GM21529 (cell line): ENCODE results near the gene RASD1.
"Not testable (repeated sequence)": the region's sequence is repeated elsewhere in the genome, so short reads cannot be mapped to it uniquely, and the experiment has no call there.

Source experiments
- ATAC-seq: cut with Tn5 transposase; IDR thresholded peaks from one replicate; pipeline ENCODE4 v1.9.1; 2021; ENCODE audit not compliant: unreplicated experiment

The RASD1 gene

DNA sequence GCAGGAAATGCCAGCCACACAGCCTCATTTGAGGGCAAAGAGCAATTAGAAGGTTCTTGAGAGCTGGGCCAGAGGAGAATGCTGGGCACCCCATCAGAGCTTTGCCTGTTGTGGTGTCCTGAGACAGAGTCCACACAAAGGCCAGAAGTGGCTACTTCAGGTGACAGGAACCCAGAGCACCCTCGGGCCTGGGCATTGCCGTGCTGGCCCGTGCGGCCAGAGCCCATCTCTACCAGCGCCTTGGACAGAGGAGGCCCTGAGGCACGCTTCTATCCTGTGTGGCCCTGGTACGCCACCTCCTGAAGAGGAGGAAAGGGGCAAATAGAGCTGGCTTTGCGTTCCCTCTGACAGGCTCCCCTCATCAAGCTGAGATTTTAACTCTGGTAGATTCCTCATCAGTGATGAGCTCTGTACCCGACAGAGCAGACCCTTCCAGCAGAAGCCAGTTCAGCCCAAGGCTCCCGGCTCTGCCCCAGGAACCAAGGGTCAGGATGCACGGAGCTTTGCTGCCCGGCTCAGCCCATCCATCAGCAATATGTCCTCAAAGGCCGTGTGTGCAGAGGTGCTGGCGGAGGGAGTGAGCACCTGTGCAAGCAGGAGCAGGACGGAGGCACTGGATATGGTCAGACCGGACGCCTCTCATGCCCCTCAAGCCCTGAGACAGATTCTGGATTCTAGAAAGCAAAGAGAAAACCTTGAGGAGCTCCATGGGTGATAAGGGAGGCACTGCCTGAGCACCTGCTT, 3.4 kb upstream of the RASD1 start:
- no peak for ATAC-seq

GRCh38 chr17:17498606-17499301, 2.6 kb upstream of the RASD1 start:
- no peak for ATAC-seq

DNA sequence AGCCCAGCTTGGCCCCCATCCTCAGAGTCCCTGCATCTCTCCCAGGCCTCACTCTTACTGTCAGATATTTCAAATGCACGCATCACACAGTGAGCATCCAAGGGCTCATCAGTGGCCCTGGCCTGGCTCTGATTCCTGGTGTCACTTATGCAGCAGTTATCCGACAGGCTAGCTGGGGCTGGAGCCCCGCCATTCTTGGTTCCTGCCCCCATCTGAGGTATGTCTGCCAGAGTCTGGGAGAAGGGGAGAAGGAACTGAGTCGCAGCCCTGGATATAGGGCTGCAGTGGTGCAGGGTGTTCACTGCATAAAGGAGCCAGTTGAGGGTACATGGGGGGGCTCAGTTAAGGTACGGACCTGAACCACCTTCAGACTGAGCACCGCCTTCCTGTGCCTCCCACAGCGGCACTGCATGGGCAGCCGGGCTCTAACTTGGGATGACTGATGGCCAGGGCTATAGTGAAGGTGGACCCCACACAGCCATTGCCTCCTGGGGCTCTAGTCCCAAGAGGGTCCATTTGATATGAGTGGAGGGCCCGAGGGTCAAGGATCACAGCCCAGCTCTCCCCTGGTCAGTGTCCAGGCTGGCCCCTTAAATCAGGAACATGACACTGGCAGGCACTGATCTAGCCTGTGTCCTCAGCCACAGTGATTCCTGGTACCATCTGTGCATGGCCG, 1.8 kb upstream of the RASD1 start:
- ATAC-seq: no peak

DNA sequence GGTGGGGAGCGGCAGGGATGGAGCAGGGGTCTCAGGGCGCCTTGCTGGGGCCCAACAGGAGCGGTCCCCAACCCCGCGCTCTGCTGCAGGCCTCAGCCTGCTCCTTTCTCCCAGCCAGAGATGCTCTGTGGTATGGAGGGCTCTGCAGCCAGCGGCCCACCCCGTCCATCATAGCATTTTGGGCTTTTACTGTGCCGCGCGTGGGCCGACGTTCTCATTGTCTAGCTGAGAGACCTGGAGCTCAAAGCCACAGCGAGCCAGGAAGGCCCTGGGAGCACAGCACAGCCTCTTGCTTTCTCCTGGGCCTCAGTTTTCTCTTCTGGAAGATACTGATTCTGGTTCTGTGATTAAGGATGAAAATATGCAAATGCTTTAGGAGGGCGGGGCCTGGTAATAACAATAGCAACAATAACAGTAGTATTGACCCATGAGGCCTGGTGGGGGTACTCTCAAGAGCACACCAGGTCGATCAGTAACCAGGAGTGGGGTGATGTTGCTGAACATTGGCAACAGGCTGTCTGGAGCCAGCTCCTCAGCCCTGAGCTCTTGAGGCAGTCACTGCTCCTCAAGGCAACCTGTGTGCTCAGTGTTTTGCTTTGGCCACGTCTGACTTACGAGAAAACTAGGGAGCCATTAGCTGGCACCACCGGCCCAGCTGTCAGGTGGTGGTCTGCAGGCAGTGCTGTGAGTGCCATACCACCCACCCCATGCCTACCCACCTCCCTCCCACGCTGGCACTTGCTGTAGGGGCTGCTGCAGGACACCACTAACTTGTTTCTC, 1.1 kb upstream of the RASD1 start:
- peak; percentile 15 for ATAC-seq

GRCh38 chr17:17495536-17496188, 533 bp downstream of the RASD1 start:
- peak; percentile 10 for ATAC-seq

DNA sequence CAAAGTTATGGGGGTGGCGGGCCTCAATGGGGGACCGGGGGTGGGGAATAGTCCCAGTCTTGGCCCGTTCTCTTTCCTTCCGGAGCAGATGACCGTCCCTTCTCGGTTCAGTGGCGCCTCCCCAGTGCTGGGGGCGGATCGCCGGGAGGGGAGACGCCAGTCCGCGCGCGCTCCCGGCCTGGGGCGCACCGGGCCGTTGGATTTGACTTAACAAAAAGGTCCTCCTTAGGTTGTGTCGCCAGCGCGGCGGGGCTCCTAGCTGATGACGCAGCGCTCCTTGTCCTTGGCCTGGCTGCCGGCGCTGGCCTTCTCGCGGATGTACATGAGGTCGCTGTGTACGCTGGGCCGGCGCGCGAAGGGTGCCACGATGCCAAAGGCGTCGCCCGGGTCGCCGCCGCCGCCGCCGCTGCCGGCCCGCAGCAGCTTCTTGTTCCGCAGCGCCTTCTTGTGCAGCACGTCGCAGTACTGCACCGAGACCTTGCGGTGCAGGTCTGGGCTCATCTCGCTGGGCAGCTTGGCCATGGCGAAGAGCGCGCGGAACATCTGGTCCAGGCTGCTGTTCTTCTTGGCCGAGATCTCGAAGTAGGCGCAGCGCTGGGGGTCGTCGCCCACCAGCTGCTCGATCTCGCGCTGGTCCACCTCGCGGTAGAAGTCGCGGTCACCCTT, 1.2 kb downstream of the RASD1 start:
- ATAC-seq: no peak

- ATAC-seq: no peak
Observed at GRCh38 chr17:17494499-17494869, 1.7 kb downstream of the RASD1 start.

DNA sequence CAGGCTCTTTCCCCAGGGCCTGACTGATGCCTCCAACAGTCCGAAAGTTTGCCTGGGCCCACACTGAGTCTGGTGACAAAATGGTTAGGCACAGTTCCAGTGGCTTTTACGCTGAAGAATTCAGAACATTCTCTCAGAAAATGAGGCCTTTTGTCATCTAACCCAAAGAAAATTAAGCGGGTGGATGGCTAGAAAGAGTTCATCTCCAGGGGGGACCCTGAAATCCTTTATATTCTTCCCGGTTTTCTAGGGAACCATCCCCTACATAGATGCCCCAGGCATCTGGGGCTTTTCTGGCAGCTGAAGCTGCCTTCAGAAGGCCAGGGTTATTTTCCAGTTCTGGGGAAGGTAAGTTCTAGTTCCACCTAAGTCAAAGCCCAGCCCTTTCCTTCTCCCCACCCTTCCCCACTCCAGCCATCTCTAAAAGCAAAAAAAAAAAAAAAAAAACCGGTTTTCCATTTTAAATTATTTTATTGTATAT, 2.2 kb downstream of the RASD1 start:
- ATAC-seq: no peak

GRCh38 chr17:17493249-17493985, 2.8 kb downstream of the RASD1 start:
- no peak for ATAC-seq

GRCh38 chr17:17492571-17492970, 3.6 kb downstream of the RASD1 start:
- no peak for ATAC-seq

GRCh38 chr17:17492085-17492484, 4.1 kb downstream of the RASD1 start:
- ATAC-seq: no peak

GRCh38 chr17:17491546-17491988, 4.6 kb downstream of the RASD1 start:
- ATAC-seq: no peak

GRCh38 chr17:17491031-17491471, 5.1 kb downstream of the RASD1 start:
- no peak for ATAC-seq

DNA sequence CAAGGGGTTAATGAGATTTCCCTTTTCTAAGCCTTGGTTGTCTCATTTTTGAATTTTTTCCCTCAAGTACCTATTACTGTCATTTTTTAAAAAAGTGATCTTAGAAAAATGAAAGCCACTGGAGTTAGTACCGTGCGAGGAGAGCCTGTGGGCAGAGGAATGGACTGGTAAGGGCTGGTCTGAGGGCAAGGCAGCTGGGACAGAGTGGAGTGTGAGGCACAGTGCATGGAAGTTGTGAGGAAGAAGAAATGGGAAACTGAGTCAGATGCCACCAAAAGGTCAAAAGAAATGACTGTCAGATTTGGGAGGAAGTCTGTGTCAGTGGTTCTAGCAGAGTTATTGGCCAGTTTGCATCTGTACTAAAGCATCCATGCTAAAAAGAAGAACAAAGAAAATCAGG, 8.2 kb downstream of the RASD1 start:
- ATAC-seq: no peak

- ATAC-seq: not testable (repeated sequence)
Observed at GRCh38 chr17:17486416-17486815, 9.8 kb downstream of the RASD1 start.

GRCh38 chr17:17485420-17485819, 10.8 kb downstream of the RASD1 start:
- no peak for ATAC-seq

DNA sequence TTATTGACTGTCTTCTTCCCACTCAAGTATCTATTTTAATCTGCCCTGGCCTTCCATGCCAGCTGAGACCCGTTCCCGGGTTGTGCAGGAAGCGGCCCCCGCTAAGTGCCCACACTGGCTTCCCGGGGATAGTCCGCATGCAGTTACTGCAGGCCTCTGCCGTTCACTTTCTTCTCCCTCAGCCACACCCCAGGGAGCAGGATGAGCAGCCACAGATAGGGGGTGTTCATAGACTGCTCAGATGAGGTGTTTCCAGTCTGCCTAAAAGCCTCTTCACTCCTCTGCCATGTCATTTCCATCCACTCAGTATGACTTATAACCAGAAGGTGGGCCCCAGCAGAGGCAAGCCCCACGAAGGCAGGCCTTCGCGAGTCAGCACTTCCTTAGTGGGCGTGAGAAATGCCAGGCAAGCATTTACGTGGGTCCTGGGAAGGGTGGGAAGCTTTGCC, 11.7 kb downstream of the RASD1 start:
- no peak for ATAC-seq

DNA sequence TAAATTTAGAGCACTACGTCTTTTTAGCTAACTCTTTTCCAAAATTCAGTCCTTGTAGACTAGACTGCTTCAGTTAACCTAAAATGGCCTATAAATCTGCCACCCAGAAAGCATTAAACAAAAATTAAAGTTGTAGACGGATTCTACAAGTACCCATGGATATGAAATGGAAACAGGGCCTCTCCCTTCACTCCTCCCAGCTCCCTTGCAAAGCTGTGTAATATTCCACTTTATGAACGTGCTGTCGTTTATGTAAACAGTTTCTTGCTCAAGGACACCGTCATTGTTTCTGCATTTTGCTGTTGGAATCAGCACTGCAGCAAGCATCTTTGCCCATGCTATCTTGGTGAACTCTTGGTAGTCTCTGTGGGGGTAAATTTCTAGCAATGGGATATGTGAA, 14.3 kb downstream of the RASD1 start:
- no peak for ATAC-seq

GRCh38 chr17:17480593-17481148, 15.5 kb downstream of the RASD1 start:
- no peak for ATAC-seq
